T-helper 17 cell (primary cell): Measurements from ENCODE around the gene KCND3. TPM values are rescaled to one million over a fixed set of nuclear protein-coding genes. Genes with fewer than 3 reads are reported as not detected.

Source experiments
- ATAC-seq: fragments of 150-1000 bp; cut with Tn5 transposase; 2 replicates; pipeline ENCODE4 v1.10.0; 2021; ENCODE audit warnings: mild to moderate bottlenecking, moderate library complexity
- DNase-seq, 3 donors: peaks; one replicate each; pipeline versions ENCODE4 v3.0.0 to v3.0.0-alpha.2; 2020 to 2021
- H3K9me3 ChIP-seq: one replicate; pipeline ENCODE4 v1.7.0; 2013; ENCODE audit warnings: low read length, mild to moderate bottlenecking; ENCODE audit not compliant: control insufficient read depth, poor library complexity, severe bottlenecking
- H3K27ac Mint-ChIP-seq: one replicate; pipeline ENCODE4 v1.8.0; 2022; ENCODE audit warnings: mild to moderate bottlenecking, moderate library complexity, mixed read lengths
- H3K27me3 Mint-ChIP-seq: one replicate; pipeline ENCODE4 v1.8.0; 2022; ENCODE audit warnings: mixed read lengths
- H3K36me3 Mint-ChIP-seq: one replicate; pipeline ENCODE4 v1.8.0; 2022; ENCODE audit warnings: low read depth, mixed read lengths
- H3K4me1 Mint-ChIP-seq: one replicate; pipeline ENCODE4 v1.8.0; 2022; ENCODE audit warnings: mild to moderate bottlenecking, mixed read lengths
- H3K4me3 Mint-ChIP-seq: one replicate; pipeline ENCODE4 v1.8.0; 2022; ENCODE audit warnings: mild to moderate bottlenecking, moderate library complexity, mixed read lengths
- total RNA-seq, 4 donors: library from RNA in 2 of 4; stranded (reverse) in 2 of 4; gene quantifications; one replicate each; pipeline ENCODE4 v1.2.3 and lab custom pipeline; 2022 to 2026

Gene KCND3
- total RNA-seq, 2 donors from 2014 or later, result 0.12 to 2.2 TPM

DNA sequence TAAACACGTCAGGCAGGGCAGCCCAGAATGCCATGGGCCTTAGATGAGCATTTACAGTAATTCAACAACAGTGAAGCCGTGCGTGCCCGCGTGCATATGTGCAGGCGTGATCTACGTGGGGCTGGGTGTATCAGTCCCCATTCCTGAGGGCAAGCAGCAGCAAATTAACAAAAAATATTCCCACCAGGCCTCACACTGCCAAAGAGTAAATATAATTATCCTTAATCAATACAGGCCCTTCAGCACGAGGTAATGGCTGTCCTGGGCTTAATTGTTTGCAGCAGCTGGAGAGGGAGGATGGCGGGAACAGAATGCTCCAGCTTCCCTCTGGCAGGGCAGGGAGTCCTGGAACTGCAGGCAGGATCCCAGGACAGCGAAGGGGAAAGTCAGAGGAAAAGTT, 142.0 kb downstream of the KCND3 start:
- peaks cover 65% of the 10 kb centered on the region for H3K27me3 Mint-ChIP-seq
- no peak for DNase-seq
- H3K36me3 Mint-ChIP-seq, result peaks cover 10% of the 10 kb centered on the region
- no peak overlapping the region for H3K27ac Mint-ChIP-seq
- H3K4me1 Mint-ChIP-seq, result no peaks in the 10 kb centered on the region
- ATAC-seq, result no peak
- no peaks in the 10 kb centered on the region for H3K9me3 ChIP-seq
- no peak overlapping the region for H3K4me3 Mint-ChIP-seq

DNA sequence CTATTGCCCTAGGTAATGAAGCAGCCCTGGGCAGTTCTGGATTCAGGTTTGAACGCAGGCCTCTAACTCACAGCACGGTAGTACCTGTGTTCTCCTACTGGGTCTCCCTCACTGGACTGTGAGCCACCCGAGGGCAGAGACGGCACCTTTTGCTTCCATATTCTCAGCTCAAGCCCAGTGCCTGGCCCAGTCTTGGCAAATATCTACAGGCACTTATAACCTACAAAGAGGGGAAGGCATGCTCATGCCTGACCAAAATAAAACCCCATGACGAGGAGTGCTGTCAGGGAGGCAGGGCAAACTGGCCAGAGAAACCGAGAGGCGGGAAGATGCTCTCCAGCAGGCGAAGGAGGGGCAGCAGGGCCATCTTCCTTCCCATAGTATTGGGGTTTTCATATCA, 142.6 kb downstream of the KCND3 start:
- DNase-seq (no peak), ATAC-seq (no peak)
- H3K9me3 ChIP-seq, result no peaks in the 10 kb centered on the region
- peaks cover 61% of the 10 kb centered on the region for H3K27me3 Mint-ChIP-seq
- H3K36me3 Mint-ChIP-seq, result peaks cover 10% of the 10 kb centered on the region
- H3K4me1 Mint-ChIP-seq, result no peaks in the 10 kb centered on the region
- no peak overlapping the region for H3K4me3 Mint-ChIP-seq
- no peak overlapping the region for H3K27ac Mint-ChIP-seq

- no peak for ATAC-seq
- Mint-ChIP-seq H3K4me3 (no peak overlapping the region), H3K4me1 (no peaks in the 10 kb centered on the region), H3K36me3 (peaks cover 2% of the 10 kb centered on the region), H3K27me3 (peaks cover 48% of the 10 kb centered on the region), H3K27ac (no peak overlapping the region)
- DNase-seq, result no peak
- H3K9me3 ChIP-seq, result no peaks in the 10 kb centered on the region
Observed at GRCh38 chr1:111843177-111843576, 146.3 kb downstream of the KCND3 start.

GRCh38 chr1:111842411-111842810, 147.1 kb downstream of the KCND3 start:
- H3K36me3 Mint-ChIP-seq, result peaks cover 2% of the 10 kb centered on the region
- ATAC-seq (no peak), DNase-seq (no peak)
- no peak overlapping the region for H3K4me3 Mint-ChIP-seq
- no peaks in the 10 kb centered on the region for H3K4me1 Mint-ChIP-seq
- H3K27me3 Mint-ChIP-seq, result peaks cover 53% of the 10 kb centered on the region
- H3K27ac Mint-ChIP-seq, result no peak overlapping the region
- no peaks in the 10 kb centered on the region for H3K9me3 ChIP-seq

DNA sequence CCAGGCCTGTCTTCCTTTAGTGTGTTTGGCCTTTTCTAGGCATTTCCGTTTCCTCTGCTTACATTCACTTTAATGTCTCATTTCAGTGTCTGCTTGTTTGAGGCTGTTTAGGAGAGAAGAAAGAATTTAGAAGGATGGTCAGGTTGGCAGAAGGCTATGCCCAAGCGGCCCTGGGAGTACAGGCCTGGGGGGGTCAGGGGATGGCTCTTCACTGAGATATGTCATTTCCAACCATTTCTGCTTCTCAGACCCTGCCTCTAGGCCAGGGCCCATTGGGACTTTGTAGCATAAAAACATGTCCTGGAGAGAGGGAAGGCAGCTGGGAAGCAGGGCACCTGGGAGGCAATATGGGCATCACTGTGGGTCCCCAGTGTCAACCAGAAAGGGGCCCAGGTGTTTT, 147.7 kb downstream of the KCND3 start:
- peaks cover 53% of the 10 kb centered on the region for H3K27me3 Mint-ChIP-seq
- no peaks in the 10 kb centered on the region for H3K9me3 ChIP-seq
- H3K4me1 Mint-ChIP-seq, result no peaks in the 10 kb centered on the region
- peaks cover 2% of the 10 kb centered on the region for H3K36me3 Mint-ChIP-seq
- H3K27ac Mint-ChIP-seq, result no peak overlapping the region
- no peak overlapping the region for H3K4me3 Mint-ChIP-seq
- DNase-seq, result no peak
- ATAC-seq, result no peak

DNA sequence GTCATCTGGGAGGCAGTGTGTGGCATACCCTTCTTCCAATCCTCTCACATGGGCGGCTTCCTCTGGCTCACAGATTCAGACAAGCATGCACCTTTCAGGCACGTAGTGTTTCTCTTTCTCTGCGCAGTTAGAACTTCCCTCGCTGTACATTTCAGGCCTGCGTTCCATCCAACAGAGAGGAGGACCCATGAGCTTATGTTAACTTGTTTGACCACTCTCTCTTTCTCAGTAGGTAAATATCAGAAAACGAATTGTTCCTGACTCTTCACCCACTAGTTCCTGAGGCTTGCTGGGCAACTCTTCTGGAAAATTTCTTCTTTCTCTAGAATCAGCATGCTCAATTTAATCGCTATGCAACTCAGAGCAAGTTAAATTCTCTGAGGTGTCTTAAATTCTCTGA, 148.3 kb downstream of the KCND3 start:
- peaks cover 53% of the 10 kb centered on the region for H3K27me3 Mint-ChIP-seq

DNA sequence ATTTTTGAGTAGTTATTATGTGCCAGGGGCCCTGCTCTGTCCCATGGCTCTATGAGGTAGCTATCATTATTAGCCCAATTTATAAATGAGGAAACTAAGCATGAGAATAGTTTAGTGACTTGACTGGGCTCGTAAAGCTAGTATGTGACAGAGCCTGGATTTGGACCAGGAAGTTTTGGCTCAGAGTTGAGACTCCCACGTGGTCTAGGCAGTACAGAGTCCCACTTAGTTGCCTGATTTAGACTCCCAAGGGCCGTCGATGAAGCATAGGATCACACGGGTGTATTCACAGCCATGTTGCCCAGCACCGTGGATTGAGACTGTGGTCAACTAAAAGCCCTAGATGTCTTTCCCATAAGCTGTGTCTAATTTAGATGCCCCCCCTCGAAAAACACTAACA, 152.1 kb downstream of the KCND3 start:
- no peak overlapping the region for H3K4me3 Mint-ChIP-seq
- ATAC-seq (no peak), DNase-seq (no peak)
- peaks cover 51% of the 10 kb centered on the region for H3K27me3 Mint-ChIP-seq
- no peaks in the 10 kb centered on the region for H3K9me3 ChIP-seq
- H3K36me3 Mint-ChIP-seq, result peaks cover 2% of the 10 kb centered on the region
- H3K27ac Mint-ChIP-seq, result no peak overlapping the region
- no peaks in the 10 kb centered on the region for H3K4me1 Mint-ChIP-seq

More for the DNA sequence above, 148.3 kb downstream of the KCND3 start:
- Mint-ChIP-seq H3K27ac (no peak overlapping the region), H3K4me1 (no peaks in the 10 kb centered on the region), H3K36me3 (peaks cover 2% of the 10 kb centered on the region), H3K4me3 (no peak overlapping the region)
- DNase-seq, result no peak
- no peak for ATAC-seq
- H3K9me3 ChIP-seq, result no peaks in the 10 kb centered on the region

GRCh38 chr1:111836111-111836510, 153.4 kb downstream of the KCND3 start:
- no peak for DNase-seq
- no peak overlapping the region for H3K4me3 Mint-ChIP-seq
- H3K27ac Mint-ChIP-seq, result no peak overlapping the region
- H3K36me3 Mint-ChIP-seq, result peaks cover 3% of the 10 kb centered on the region
- ATAC-seq, result no peak
- H3K27me3 Mint-ChIP-seq, result peaks cover 55% of the 10 kb centered on the region
- no peaks in the 10 kb centered on the region for H3K4me1 Mint-ChIP-seq
- no peaks in the 10 kb centered on the region for H3K9me3 ChIP-seq

DNA sequence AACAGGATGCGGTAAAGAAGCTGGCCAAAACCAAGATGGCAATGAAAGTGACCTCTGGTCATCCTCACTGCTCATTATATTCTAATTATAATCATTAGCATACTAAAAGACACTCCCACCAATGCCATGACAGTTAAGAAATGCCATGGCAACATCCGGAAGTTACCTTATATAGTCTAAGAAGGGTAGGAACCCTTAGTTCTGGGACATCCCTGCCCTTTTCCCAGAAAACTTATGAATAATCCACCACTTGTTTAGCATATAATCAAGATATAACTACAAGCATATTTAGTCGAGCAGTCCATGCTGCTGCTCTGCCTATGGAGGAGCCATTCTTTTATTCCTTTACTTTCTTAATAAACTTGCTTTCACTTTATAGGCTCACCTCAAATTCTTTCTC, 154.0 kb downstream of the KCND3 start:
- no peaks in the 10 kb centered on the region for H3K9me3 ChIP-seq
- H3K4me3 Mint-ChIP-seq, result no peak overlapping the region
- no peak for ATAC-seq
- H3K36me3 Mint-ChIP-seq, result peaks cover 3% of the 10 kb centered on the region
- no peaks in the 10 kb centered on the region for H3K4me1 Mint-ChIP-seq
- peaks cover 51% of the 10 kb centered on the region for H3K27me3 Mint-ChIP-seq
- DNase-seq, result no peak
- no peak overlapping the region for H3K27ac Mint-ChIP-seq

GRCh38 chr1:111834956-111835355, 154.5 kb downstream of the KCND3 start:
- Mint-ChIP-seq H3K4me1 (no peaks in the 10 kb centered on the region), H3K27me3 (peaks cover 47% of the 10 kb centered on the region), H3K27ac (no peak overlapping the region), H3K36me3 (peaks cover 3% of the 10 kb centered on the region), H3K4me3 (no peak overlapping the region)
- ATAC-seq (no peak), DNase-seq (no peak)
- no peaks in the 10 kb centered on the region for H3K9me3 ChIP-seq

- Mint-ChIP-seq H3K36me3 (peaks cover 8% of the 10 kb centered on the region), H3K4me1 (no peaks in the 10 kb centered on the region), H3K4me3 (no peak overlapping the region), H3K27me3 (peaks cover 54% of the 10 kb centered on the region), H3K27ac (no peak overlapping the region)
- ATAC-seq (no peak), DNase-seq (no peak)
- no peaks in the 10 kb centered on the region for H3K9me3 ChIP-seq
Observed at GRCh38 chr1:111833334-111833733, 156.1 kb downstream of the KCND3 start.

DNA sequence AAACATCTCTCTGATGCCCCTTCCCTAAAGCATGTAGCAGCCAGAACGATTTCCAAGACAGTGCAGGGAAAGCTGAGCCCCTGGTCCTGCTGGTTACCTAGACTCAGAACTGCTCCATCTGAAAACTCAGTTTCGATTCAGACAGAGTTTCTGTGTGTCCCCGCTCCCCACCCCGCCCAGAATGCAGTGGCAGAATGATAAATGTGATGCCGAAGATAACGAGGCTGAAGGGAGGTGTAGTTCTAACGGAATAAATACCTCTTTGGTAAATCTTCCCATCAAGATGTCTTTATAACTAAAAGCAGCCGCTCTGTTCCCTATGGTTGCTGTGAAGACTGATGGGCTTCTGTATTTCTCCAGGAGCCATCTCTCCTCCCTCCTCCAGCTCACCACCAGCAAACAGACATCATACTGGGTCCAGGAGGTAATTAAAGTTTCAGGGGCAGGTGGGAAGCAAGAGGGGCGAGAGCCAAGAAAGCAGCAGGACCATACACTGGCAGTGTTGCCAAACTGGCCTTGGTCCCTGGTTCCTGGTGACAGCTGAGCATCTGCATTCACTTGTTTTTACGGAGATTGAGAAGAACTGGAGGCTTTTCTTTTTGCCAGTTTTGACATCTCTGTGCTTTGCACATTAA, 156.8 kb downstream of the KCND3 start:
- no peak overlapping the region for H3K27ac Mint-ChIP-seq
- no peaks in the 10 kb centered on the region for H3K9me3 ChIP-seq
- peaks cover 54% of the 10 kb centered on the region for H3K27me3 Mint-ChIP-seq
- ATAC-seq (no peak), DNase-seq (no peak)
- no peaks in the 10 kb centered on the region for H3K4me1 Mint-ChIP-seq
- H3K36me3 Mint-ChIP-seq, result peaks cover 8% of the 10 kb centered on the region
- no peak overlapping the region for H3K4me3 Mint-ChIP-seq

- Mint-ChIP-seq H3K4me3 (no peak overlapping the region), H3K27me3 (peaks cover 57% of the 10 kb centered on the region), H3K27ac (no peak overlapping the region), H3K36me3 (peaks cover 8% of the 10 kb centered on the region), H3K4me1 (no peaks in the 10 kb centered on the region)
- DNase-seq (no peak), ATAC-seq (no peak)
- no peaks in the 10 kb centered on the region for H3K9me3 ChIP-seq
Observed at GRCh38 chr1:111831153-111831552, 158.3 kb downstream of the KCND3 start.

- H3K27me3 Mint-ChIP-seq, result peaks cover 46% of the 10 kb centered on the region
- H3K27ac Mint-ChIP-seq, result no peak overlapping the region
- DNase-seq (no peak), ATAC-seq (no peak)
- H3K4me3 Mint-ChIP-seq, result no peak overlapping the region
- no peaks in the 10 kb centered on the region for H3K4me1 Mint-ChIP-seq
- no peaks in the 10 kb centered on the region for H3K9me3 ChIP-seq
- H3K36me3 Mint-ChIP-seq, result peaks cover 8% of the 10 kb centered on the region
Observed at GRCh38 chr1:111827946-111828345, 161.5 kb downstream of the KCND3 start.
